Stimulated activated CD8-positive, alpha-beta memory T cell treated with anti-CD3 and anti-CD28 coated beads, Interleukin-15, amount 100 ng/mL, for 48 hours (primary cell): ENCODE data around the gene KIF13A.
"Not testable (repeated sequence)": the region's sequence is repeated elsewhere in the genome, so short reads cannot be mapped to it uniquely, and the experiment has no call there.

Experiments used
- DNase-seq, 2 donors: peaks; one replicate each; pipeline ENCODE4 v3.0.0-alpha.2; 2020; ENCODE audit warnings: low read depth in 2 of 2

The KIF13A gene

GRCh38 chr6:17790489-17790888 lies 196.9 kb downstream of the KIF13A start:
- DNase-seq, result no peak

GRCh38 chr6:17785094-17785787 lies 202.2 kb downstream of the KIF13A start:
- no peak for DNase-seq

DNA sequence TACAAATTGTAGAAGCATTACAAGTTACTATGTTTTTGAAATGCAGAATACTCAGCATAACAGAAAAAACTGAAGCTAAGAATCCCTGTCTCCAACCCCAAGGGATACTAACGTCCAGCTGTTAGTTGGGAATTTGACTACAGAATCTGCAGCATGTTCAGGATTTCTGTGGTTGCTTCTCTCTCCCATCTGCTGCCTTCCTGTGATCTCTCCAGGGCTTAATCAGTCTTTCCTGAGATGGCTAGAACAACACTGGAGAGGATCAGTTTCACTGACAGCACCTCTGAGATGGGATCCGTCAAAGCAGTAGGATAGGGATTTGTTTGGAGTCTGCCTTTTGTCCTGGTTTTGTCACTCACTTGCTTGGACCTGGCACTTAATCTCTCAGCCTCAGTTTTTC lies 207.4 kb downstream of the KIF13A start:
- no peak for DNase-seq

DNA sequence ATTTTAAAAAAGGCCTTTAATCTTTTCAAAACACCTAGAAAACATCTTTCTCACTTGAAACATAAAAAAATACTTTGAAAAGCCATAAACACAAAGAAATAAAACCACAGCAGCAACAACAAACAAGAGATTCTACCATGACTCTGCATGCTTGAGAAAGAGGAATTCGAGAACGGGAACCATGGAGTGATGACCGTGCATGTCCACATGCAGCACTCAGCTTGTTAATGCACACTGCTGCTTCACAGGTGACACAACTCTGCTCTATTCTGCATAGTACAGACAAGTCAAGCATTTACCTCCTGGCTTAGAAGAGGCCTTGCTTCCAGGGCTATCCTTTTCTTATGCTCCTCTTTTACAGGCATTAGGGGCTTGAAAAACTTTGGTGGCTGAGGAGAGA lies 215.8 kb downstream of the KIF13A start:
- DNase-seq, result no peak

- no peak for DNase-seq
Measured at GRCh38 chr6:17768881-17769280, 218.6 kb downstream of the KIF13A start.

DNA sequence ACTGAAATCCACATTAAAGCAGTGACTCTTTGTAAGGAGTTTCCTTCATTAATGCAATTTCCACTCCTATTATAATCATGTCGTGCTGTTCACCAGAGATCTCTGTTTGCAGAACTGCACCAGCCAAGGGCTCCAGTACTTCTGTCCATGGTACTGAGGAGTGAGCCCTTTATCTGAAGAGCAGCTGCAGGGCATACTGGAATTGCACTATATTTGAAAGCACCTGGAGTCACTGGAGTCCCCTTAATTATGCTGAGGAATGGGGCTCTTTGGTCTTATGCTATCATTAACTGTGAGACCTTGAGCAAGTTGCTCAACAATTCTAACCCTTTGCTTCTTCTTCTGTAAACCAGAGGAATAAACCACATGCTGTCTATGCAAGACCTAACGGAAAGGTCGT lies 219.0 kb downstream of the KIF13A start:
- no peak for DNase-seq

DNA sequence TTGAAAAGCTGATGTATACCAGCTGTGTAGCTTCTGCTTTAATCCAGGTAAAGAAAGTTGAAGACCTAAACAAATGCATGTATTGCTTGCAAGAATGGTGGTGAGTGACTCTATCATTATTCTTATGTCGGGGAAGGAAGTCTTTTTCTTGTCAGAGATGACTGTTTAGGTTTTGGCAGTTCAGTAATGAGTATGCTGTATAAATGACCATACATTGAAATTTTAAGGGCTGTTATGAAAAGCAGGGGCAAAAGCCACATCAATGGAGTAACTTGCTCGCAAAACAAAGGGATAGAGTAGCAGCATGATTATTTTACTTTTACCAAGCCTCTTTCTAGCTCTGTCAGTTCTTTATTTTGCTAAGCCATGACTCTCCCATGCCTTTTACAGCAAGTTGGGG lies 224.8 kb downstream of the KIF13A start:
- no peak for DNase-seq

DNA sequence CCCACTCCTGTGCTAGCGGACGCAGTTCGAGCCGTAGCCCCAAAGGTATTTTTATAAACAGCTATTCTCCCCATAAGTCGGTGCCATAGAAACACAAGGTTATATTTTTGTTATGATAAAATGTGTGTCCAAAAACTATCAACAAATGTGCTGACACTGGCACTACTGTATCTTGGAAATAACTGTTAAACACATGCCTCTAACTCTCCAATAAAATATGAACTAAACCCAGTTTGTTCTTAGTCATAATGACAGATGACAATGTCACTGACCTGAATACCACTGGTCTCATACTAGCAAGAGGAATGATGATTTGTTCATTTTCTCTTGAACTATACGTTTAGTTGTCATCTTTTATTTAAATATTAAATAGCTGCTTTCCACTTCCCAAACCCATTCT lies 229.3 kb downstream of the KIF13A start:
- no peak for DNase-seq

- no peak for DNase-seq
Measured at GRCh38 chr6:17754254-17754653, 233.2 kb downstream of the KIF13A start.

DNA sequence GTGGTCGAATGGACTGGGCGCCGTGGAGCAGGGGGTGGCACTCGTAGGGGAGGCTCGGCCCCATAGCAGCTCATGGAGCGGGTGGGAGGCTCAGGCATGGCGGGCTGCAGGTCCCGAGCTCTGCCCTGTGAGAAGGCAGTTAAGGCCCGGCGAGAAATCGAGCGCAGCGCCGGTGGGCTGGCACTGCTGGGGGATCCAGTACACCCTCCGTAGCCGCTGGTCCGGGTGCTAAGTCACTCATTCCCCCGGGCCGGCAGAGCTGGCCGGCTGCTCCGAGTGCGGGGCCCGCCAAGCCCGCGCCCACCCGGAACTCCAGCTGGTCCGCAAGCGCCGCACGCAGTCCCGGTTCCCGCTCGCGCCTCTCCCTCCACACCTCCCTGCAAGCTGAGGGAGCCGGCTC lies 242.1 kb downstream of the KIF13A start:
- not testable (repeated sequence) for DNase-seq

- not testable (repeated sequence) for DNase-seq
Measured at GRCh38 chr6:17744757-17745308, 242.6 kb downstream of the KIF13A start.

GRCh38 chr6:17744019-17744756 lies 243.2 kb downstream of the KIF13A start:
- DNase-seq, result no peak

- no peak for DNase-seq
Measured at GRCh38 chr6:17741507-17741906, 245.9 kb downstream of the KIF13A start.

DNA sequence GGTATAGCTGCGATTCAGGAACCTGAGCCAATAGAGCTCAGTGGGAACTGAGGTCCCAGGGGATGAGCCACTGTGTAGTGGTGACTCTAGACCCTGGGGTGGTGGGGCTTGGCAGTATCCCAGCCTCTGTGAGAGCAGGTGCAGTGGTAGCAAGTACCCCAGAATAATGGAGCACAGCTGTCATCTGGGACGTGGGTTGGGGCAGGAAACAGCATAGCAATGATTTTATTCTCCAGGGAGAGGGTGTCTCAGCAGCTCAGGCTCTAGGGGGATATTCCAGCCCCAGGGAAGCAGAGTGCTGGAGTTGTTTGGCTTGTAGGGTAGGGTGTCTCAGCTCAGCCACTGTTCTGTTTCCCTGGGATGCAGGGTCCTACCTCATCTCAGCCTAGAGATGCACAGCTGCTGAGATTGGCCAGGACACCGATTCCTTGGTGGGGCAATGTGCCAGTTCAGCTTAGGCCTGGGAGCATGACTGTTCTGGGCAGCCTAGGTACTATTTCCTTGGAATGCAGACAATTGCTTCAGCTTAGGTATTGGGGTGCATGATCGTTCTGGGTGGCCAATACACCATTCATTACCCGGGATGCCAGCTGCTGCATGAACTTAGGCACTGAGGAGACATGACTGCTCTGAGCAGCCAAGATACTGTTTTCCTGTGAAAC lies 246.7 kb downstream of the KIF13A start:
- no peak for DNase-seq

GRCh38 chr6:17737704-17738252 lies 249.7 kb downstream of the KIF13A start:
- DNase-seq, result no peak

DNA sequence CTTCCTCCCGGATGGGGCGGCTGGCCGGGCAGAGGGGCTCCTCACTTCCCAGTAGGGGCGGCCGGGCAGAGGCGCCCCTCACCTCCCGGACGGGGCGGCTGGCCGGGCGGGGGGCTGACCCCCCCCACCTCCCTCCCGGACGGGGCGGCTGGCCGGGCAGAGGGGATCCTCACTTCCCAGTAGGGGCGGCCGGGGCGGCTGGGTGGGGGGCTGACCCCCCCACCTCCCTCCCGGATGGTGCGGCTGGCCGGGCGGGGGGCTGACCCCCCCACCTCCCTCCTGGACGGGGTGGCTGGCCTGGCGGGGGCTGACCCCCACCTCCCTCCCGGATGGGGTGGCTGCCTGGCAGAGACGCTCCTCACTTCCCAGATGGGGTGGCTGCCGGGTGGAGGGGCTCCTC lies 252.1 kb downstream of the KIF13A start:
- not testable (repeated sequence) for DNase-seq

- DNase-seq, result no peak
Measured at GRCh38 chr6:17730078-17730704, 257.2 kb downstream of the KIF13A start.

DNA sequence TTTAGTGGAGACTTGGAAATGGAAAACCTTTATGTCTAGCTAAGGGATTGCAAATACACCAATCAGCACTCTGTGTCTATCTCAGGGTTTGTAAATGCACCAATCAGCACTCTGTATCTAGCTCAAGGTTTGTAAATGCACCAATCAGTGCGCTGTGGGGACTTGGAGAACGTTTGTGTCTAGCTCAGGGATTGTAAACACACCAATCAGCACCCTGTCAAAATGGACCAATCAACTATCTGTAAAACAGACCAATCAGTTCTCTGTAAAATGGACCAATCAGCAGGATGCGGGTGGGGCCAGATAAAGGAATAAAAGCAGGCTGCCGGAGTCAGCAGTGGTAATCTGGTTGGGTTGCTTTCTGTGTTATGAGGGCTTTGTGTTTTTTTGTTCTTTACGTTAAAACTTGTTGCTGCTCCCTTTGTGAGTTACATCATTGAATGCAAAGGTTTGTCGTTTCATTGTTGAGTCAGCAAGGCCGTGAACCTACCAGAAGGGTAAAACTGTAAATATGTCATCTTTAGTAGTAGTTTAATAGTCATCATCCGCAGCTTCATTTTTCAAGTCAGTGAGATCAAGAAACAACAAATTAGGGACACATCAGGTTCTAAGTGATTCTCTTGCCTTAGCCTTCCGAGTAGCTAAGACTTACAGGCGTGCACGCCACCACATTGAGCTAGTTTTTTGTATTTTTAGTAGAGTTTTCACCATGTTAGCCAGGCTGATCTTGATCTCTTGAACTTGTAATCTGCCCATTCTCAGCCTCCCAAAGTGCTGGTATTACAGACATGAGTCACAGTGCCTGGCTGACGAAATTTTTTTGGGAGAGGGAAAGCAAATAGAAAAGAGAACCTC lies 258.0 kb downstream of the KIF13A start:
- DNase-seq, result no peak

GRCh38 chr6:17728551-17729222 lies 258.7 kb downstream of the KIF13A start:
- DNase-seq, result no peak

DNA sequence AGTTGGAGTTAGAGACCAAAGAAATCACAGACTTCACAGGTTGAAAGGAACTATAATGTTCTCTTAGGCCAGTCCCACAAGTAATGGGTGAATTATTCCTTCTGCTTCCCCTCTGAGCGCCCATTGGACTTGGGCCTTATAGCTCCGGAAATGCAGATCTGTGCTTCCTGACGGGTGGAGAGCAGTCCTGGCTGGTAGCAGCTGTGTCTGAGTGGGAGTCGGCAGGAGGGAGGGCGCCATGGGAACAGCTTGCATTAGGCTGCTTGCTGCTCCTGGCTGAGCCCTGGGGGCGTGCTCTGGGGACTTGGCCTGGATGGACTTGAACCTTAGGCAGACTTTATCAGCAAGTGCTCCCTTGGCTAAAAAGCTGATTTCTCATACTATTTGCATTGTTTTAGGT lies 262.4 kb downstream of the KIF13A start:
- no peak for DNase-seq
